ENCODE results near the gene BOLA3.
A peak's percentile ranks its signal among the peaks of the same experiment; 100 is the strongest.

BOLA3 gene, protein sequence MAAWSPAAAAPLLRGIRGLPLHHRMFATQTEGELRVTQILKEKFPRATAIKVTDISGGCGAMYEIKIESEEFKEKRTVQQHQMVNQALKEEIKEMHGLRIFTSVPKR

DNA sequence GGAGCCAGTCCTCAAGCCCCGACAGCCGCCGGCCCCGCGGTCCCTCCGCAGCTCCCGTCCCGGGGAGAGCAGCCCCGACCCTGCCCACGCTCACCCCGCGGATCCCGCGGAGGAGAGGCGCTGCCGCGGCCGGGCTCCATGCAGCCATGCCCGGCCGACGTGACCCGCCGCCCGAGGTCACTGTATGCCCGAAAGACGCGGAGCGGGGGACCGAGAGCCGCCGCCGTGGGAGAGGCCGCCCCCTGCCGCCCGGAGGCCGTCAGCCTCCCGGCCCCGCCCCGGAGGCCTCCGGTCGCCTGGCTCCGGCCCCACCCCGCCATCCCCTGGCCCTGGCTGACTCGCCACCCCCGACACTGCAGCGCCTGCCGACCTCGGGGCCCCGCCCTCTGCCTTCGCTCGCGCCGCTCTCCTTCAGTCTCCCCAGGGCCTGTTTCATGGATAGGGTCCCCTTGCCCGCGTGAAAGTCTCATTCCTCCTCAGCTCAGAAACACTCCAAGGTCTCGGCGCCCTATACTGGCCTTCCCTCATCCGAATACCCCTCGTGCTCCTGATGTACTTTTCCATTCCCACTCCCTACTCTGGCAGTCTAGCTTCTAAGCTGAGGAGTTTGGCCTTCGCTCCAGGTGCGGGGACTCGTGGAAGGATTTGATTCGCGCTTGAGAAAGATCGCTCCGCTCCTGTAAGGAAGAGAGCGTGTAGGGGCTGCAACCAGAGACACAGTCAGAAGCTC, at the start of gene BOLA3:
BOLA3 (minus strand) TSS at position 186 of the 730 bp plus-strand sequence; CDS start at position 148, 38 bp downstream.
- Histone ChIP-seq H3K9ac (ENCODE audit: low read length) (peak within 1 kb of the TSS; percentile 90), H3K79me2 (ENCODE audit: insufficient read depth, low read length) (no peaks in the 10 kb centered on the region), H3K4me1 (ENCODE audit: insufficient read depth, low read length, severe bottlenecking) (peaks cover 37% of the 10 kb centered on the region), H4K20me1 (ENCODE audit: insufficient read depth, low read length) (no peaks in the 10 kb centered on the region), H3F3A (ENCODE audit: insufficient read depth, low read length) (peaks cover 17% of the 10 kb centered on the region), H3K27ac (ENCODE audit: low read depth, low read length, poor library complexity, severe bottlenecking) (peak within 1 kb of the TSS; percentile 36), H2AFZ (ENCODE audit: low read length) (no peak within 1 kb of the TSS), H3K36me3 (ENCODE audit: insufficient read depth, low read length) (peaks cover 24% of the 10 kb centered on the region; the same call in 1 of the 2 replicates), H3K4me2 (ENCODE audit: low read length) (peak within 1 kb of the TSS; percentile 96), H3K9me2 (ENCODE audit: low read depth, low read length) (no peaks in the 10 kb centered on the region), H3K4me3 (ENCODE audit: low read depth, low read length, poor library complexity, severe bottlenecking) (peak within 1 kb of the TSS; percentile 89), H3K27me3 (ENCODE audit: insufficient read depth, low read length) (no peaks in the 10 kb centered on the region), H3K9me3 (ENCODE audit: low read length) (no peaks in the 10 kb centered on the region)
- TF ChIP-seq, protein P1, sequence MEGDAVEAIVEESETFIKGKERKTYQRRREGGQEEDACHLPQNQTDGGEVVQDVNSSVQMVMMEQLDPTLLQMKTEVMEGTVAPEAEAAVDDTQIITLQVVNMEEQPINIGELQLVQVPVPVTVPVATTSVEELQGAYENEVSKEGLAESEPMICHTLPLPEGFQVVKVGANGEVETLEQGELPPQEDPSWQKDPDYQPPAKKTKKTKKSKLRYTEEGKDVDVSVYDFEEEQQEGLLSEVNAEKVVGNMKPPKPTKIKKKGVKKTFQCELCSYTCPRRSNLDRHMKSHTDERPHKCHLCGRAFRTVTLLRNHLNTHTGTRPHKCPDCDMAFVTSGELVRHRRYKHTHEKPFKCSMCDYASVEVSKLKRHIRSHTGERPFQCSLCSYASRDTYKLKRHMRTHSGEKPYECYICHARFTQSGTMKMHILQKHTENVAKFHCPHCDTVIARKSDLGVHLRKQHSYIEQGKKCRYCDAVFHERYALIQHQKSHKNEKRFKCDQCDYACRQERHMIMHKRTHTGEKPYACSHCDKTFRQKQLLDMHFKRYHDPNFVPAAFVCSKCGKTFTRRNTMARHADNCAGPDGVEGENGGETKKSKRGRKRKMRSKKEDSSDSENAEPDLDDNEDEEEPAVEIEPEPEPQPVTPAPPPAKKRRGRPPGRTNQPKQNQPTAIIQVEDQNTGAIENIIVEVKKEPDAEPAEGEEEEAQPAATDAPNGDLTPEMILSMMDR (IDR thresholded peaks at IDR 0.05; ENCODE audit: low read length), result peak; percentile 77
- TF ChIP-seq EZH2 (IDR thresholded peaks at IDR 0.05; ENCODE audit: borderline replicate concordance, low read length), result no peak

DNA sequence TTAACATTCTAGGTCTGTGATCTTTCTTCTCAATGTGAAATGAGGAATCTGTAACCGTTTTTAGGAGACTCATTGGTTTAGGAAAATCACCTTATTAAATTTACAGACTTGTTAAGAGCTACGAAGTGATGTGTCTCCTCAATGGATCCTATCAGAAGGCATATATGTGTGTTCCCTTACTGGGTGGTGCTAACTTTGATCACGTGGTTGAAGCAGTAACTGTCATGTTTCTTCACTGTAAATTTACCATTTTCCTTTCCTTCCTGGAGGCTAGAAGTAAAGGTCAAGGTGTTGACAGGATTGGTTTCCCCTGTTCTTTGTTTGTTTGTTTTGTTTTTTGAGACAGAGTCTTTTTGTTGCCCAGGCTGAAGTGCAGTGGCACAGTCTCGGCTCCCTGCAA, 49.3 kb upstream of the BOLA3 start:
- peak overlapping the region; percentile 34 for H3K27ac ChIP-seq (ENCODE audit: low read depth, low read length, poor library complexity, severe bottlenecking)
- no peak overlapping the region for H3K4me2 ChIP-seq (ENCODE audit: low read length)

DNA sequence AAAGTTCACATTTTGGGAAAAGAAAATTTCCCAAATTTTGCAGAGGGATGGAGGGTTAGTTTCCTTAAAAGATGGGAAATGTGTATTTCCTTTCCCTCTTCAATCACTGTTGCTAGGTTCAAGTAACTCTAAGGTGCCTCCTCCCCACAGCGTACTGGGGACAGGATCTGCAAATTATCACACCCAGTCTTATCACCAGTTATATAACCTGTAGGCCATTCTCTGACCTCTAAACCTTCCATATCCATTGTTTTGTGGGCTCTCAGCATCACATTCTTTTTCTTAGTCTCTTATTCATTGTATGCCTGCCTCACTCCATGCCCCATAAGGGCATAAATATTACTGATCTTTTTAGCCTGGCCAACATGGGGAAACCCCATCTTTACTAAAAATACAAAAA, 47.1 kb upstream of the BOLA3 start:
- Histone ChIP-seq H2AFZ (ENCODE audit: low read length) (no peak overlapping the region), H3K9ac (ENCODE audit: low read length) (no peak overlapping the region), H4K20me1 (ENCODE audit: insufficient read depth, low read length) (no peaks in the 10 kb centered on the region)

More for the DNA sequence above, 49.3 kb upstream of the BOLA3 start:
- Histone ChIP-seq H3K27me3 (ENCODE audit: insufficient read depth, low read length) (no peaks in the 10 kb centered on the region), H4K20me1 (ENCODE audit: insufficient read depth, low read length) (no peaks in the 10 kb centered on the region), H3K4me1 (ENCODE audit: insufficient read depth, low read length, severe bottlenecking) (peaks cover 46% of the 10 kb centered on the region), H3K9ac (ENCODE audit: low read length) (no peak overlapping the region), H3K9me2 (ENCODE audit: low read depth, low read length) (no peaks in the 10 kb centered on the region), H3K4me3 (ENCODE audit: low read depth, low read length, poor library complexity, severe bottlenecking) (no peak overlapping the region), H3K9me3 (ENCODE audit: low read length) (no peaks in the 10 kb centered on the region), H3K36me3 (ENCODE audit: insufficient read depth, low read length) (peaks cover 26% of the 10 kb centered on the region), H3F3A (ENCODE audit: insufficient read depth, low read length) (no peaks in the 10 kb centered on the region), H3K79me2 (ENCODE audit: insufficient read depth, low read length) (peaks cover 30% of the 10 kb centered on the region), H2AFZ (ENCODE audit: low read length) (peak overlapping the region; percentile 50; the same call in 1 of the 2 replicates)
- no peak for TF ChIP-seq EZH2 (IDR thresholded peaks at IDR 0.05; ENCODE audit: borderline replicate concordance, low read length)
- TF ChIP-seq, protein P1 (IDR thresholded peaks at IDR 0.05; ENCODE audit: low read length), result no peak

More for the DNA sequence above, 47.1 kb upstream of the BOLA3 start:
- Histone ChIP-seq H3K27me3 (ENCODE audit: insufficient read depth, low read length) (no peaks in the 10 kb centered on the region), H3K4me1 (ENCODE audit: insufficient read depth, low read length, severe bottlenecking) (peaks cover 38% of the 10 kb centered on the region), H3K4me2 (ENCODE audit: low read length) (no peak overlapping the region), H3F3A (ENCODE audit: insufficient read depth, low read length) (no peaks in the 10 kb centered on the region), H3K36me3 (ENCODE audit: insufficient read depth, low read length) (peaks cover 6% of the 10 kb centered on the region; the same call in 1 of the 2 replicates), H3K79me2 (ENCODE audit: insufficient read depth, low read length) (peaks cover 8% of the 10 kb centered on the region), H3K4me3 (ENCODE audit: low read depth, low read length, poor library complexity, severe bottlenecking) (no peak overlapping the region), H3K27ac (ENCODE audit: low read depth, low read length, poor library complexity, severe bottlenecking) (no peak overlapping the region), H3K9me3 (ENCODE audit: low read length) (no peaks in the 10 kb centered on the region), H3K9me2 (ENCODE audit: low read depth, low read length) (no peaks in the 10 kb centered on the region)
- TF ChIP-seq EZH2 (IDR thresholded peaks at IDR 0.05; ENCODE audit: borderline replicate concordance, low read length), result no peak
- TF ChIP-seq, protein P1 (IDR thresholded peaks at IDR 0.05; ENCODE audit: low read length), result no peak

All from OCI-LY1 (cell line).